OCI-LY1 (cell line): ENCODE results near the gene PTH.

Source experiments
- CTCF ChIP-seq: fragments of 200-600 bp; sonication (generic), shearing (Covaris generic); IDR thresholded peaks from 2 replicates; pipeline ENCODE4 v1.5.1; 2017; ENCODE audit warnings: mild to moderate bottlenecking, antibody characterized with exemption, low read length, moderate library complexity, mixed read lengths
- EZH2 ChIP-seq: fragments of 200-600 bp; sonication (generic), shearing (Covaris generic); IDR thresholded peaks from 2 replicates; pipeline ENCODE4 v1.8.0; 2017; ENCODE audit warnings: borderline replicate concordance, mixed run types, mild to moderate bottlenecking, antibody characterized with exemption, low read length, moderate library complexity, mixed read lengths

- TF ChIP-seq CTCF (no peak), EZH2 (no peak)
These were observed 32.7 kb downstream of the PTH start, which contains the start of gene BTBD10 for GRCh38 chr11:13462901-13463778.
